HCT116 (cell line): ENCODE data around the gene DENND4C. TPM values are rescaled to one million over a fixed set of nuclear protein-coding genes. Genes with fewer than 3 reads are reported as not detected.

Experiments
- ATAC-seq: fragments of 200-7000 bp; cut with Tn5 transposase; 2 replicates; pipeline ENCODE4 v1.9.1; 2020; ENCODE audit warnings: mild to moderate bottlenecking, moderate library complexity
- BruUV-seq: library from RNA; stranded (reverse); fragments of 400-500 nt; replicated peaks from 2 replicates; lab custom pipeline; 2021; lab: Mats Ljungman, UMichigan
- CTCF ChIA-PET: fragments of 300-600 bp; sonication (Branson Sonifier 250); formaldehyde crosslinking; loops from one replicate; lab custom pipeline; 2021; ENCODE audit warnings: antibody characterized with exemption; lab: Charles Lee
- POLR2A ChIA-PET: fragments of 300-600, 350-600 bp; sonication (Branson Sonifier 250); formaldehyde crosslinking; loops from one replicate; lab custom pipeline; 2021; ENCODE audit warnings: antibody characterized with exemption; lab: Charles Lee
- RAD21 ChIA-PET, 2 experiments: fragments of 300-600 bp; sonication (Branson Sonifier 250); formaldehyde crosslinking; loops; one replicate each; lab custom pipeline; 2023; ENCODE audit warnings: low total read pairs in 2 of 2; ENCODE audit not compliant: uncharacterized antibody in 2 of 2, unreplicated experiment in 2 of 2, low non-redundant PET in 1 of 2; lab: Charles Lee
- DNase-seq: peaks from one replicate; pipeline ENCODE4 v3.0.0-alpha.2; 2010; ENCODE audit warnings: low read depth, low spot score
- H2AFZ ChIP-seq: fragments of 200-600 bp; shearing (Covaris generic), sonication (generic); 2 replicates; pipeline ENCODE4 v1.6.1; 2017; ENCODE audit warnings: low read depth, mixed run types, mixed read lengths, antibody characterized with exemption, low read length; ENCODE audit not compliant: poor library complexity, severe bottlenecking
- H3K27ac ChIP-seq: 2 replicates; pipeline ENCODE4 v1.5.1; 2012; ENCODE audit warnings: low read depth, low read length
- H3K27me3 ChIP-seq: fragments of 200-600 bp; sonication (generic); 2 replicates; pipeline ENCODE4 v1.6.1; 2016; ENCODE audit warnings: mixed run types, low read length, mixed read lengths; ENCODE audit not compliant: insufficient read depth
- H3K36me3 ChIP-seq, 2 experiments: fragments of 200-500 bp in 1 of 2; fragments of 200-600 bp in 1 of 2; sonication (Bioruptor generic) in 1 of 2; sonication (generic) in 1 of 2; 2 replicates each; pipeline versions ENCODE4 v1.5.1 to v1.6.1; 2014 to 2016; ENCODE audit warnings: low read length in 2 of 2, inconsistent platforms in 1 of 2, mixed read lengths in 1 of 2, mixed run types in 1 of 2; ENCODE audit not compliant: insufficient read depth in 2 of 2, control insufficient read depth in 1 of 2
- H3K4me1 ChIP-seq, 2 experiments: fragments of 200-600 bp in 1 of 2; sonication (generic) in 1 of 2; 2 replicates each; pipeline versions ENCODE4 v1.5.1 to v1.6.1; 2012 to 2017; ENCODE audit warnings: low read length in 2 of 2, inconsistent platforms in 1 of 2, mild to moderate bottlenecking in 1 of 2, mixed read lengths in 1 of 2, mixed run types in 1 of 2, moderate library complexity in 1 of 2; ENCODE audit not compliant: insufficient read depth in 2 of 2, control insufficient read depth in 1 of 2
- H3K4me2 ChIP-seq: fragments of 200-600 bp; sonication (generic); 2 replicates; pipeline ENCODE4 v1.6.1; 2017; ENCODE audit warnings: mixed run types, low read length, mixed read lengths
- H3K4me3 ChIP-seq, 2 experiments: fragments of 200-600 bp in 1 of 2; sonication (generic) in 1 of 2; replicated peaks in 1 of 2; 2 replicates each; pipeline ENCODE4 v1.5.1; 2011 to 2016; ENCODE audit warnings: low read length in 2 of 2, control low read depth in 1 of 2, low read depth in 1 of 2, mild to moderate bottlenecking in 1 of 2, mixed read lengths in 1 of 2, mixed run types in 1 of 2
- H3K79me2 ChIP-seq: fragments of 200-600 bp; sonication (generic); 2 replicates; pipeline ENCODE4 v1.6.1; 2017; ENCODE audit warnings: mild to moderate bottlenecking, mixed run types, low read length, moderate library complexity, mixed read lengths; ENCODE audit not compliant: insufficient read depth
- H3K9ac ChIP-seq: fragments of 200-600 bp; sonication (generic); 2 replicates; pipeline ENCODE4 v1.6.1; 2016; ENCODE audit warnings: low read length, mixed read lengths
- H3K9me2 ChIP-seq: fragments of 200-600 bp; sonication (generic), shearing (Covaris generic); 2 replicates; pipeline ENCODE4 v1.6.1; 2017; ENCODE audit warnings: mixed run types, mild to moderate bottlenecking, moderate library complexity; ENCODE audit not compliant: insufficient read depth
- H3K9me3 ChIP-seq, 2 experiments: fragments of 200-500 bp in 1 of 2; fragments of 200-600 bp in 1 of 2; sonication (Bioruptor generic) in 1 of 2; sonication (generic) in 1 of 2; 2 replicates each; pipeline ENCODE4 v1.6.1; 2014 to 2017; ENCODE audit warnings: low read length in 2 of 2, mixed read lengths in 2 of 2, inconsistent platforms in 1 of 2, low read depth in 1 of 2, mild to moderate bottlenecking in 1 of 2, mixed run types in 1 of 2, moderate library complexity in 1 of 2; ENCODE audit not compliant: control insufficient read depth in 1 of 2, insufficient read depth in 1 of 2
- H4K20me1 ChIP-seq: fragments of 200-600 bp; sonication (generic), shearing (Covaris generic); 2 replicates; pipeline ENCODE4 v1.6.1; 2017; ENCODE audit warnings: mixed run types, mild to moderate bottlenecking, moderate library complexity; ENCODE audit not compliant: insufficient read depth
- EZH2 ChIP-seq: fragments of 200-600 bp; sonication (generic); IDR thresholded peaks from 2 replicates; pipeline ENCODE4 v1.6.1; 2017; ENCODE audit warnings: antibody characterized with exemption, mixed run types
- JUND ChIP-seq: IDR thresholded peaks from 2 replicates; pipeline ENCODE4 v1.6.1; 2012
- POLR2AphosphoS5 ChIP-seq: IDR thresholded peaks from 2 replicates; pipeline ENCODE4 v1.6.1; 2011; ENCODE audit warnings: mild to moderate bottlenecking, low read depth, low read length, moderate library complexity
- SIN3A ChIP-seq: IDR thresholded peaks from 2 replicates; pipeline ENCODE4 v1.6.1; 2012; ENCODE audit warnings: low read depth
- SP1 ChIP-seq: IDR thresholded peaks from 2 replicates; pipeline ENCODE4 v1.6.1; 2012; ENCODE audit warnings: low read depth
- SRF ChIP-seq: IDR thresholded peaks from 2 replicates; pipeline ENCODE4 v1.6.1; 2012; ENCODE audit warnings: low read depth
- intact Hi-C: fragments of 100-400 bp; cut with micrococcal nuclease; formaldehyde crosslinking; loops from 2 replicates; pipeline ENCODE4 v1.10.0; 2022
- total RNA-seq: library from RNA; stranded (reverse); gene quantifications from one replicate; pipeline ENCODE4 v1.2.1, GENCODE V29; 2021; ENCODE audit not compliant: unreplicated experiment
- TF ChIP-seq, protein P1 (sequence below), 3 experiments: fragments of 200-600 bp in 1 of 3; sonication (generic) in 1 of 3; IDR thresholded peaks in 2 of 3; conservative IDR thresholded peaks in 1 of 3; 2 replicates each; pipeline ENCODE4 v1.5.1; 2012 to 2017; ENCODE audit warnings: low read depth in 2 of 3, low read length in 2 of 3, antibody characterized with exemption in 1 of 3, borderline replicate concordance in 1 of 3, control low read depth in 1 of 3, mild to moderate bottlenecking in 1 of 3, mixed read lengths in 1 of 3, mixed run types in 1 of 3, moderate library complexity in 1 of 3; ENCODE audit not compliant: insufficient read depth in 1 of 3

Gene DENND4C
- total RNA-seq, 1 experiment from 2014 or later: 20.9 TPM

- TF ChIP-seq EZH2 (no peak), SRF (no peak), SIN3A (no peak), JUND (no peak), POLR2AphosphoS5 (no peak), SP1 (no peak)
- TF ChIP-seq, protein P1, sequence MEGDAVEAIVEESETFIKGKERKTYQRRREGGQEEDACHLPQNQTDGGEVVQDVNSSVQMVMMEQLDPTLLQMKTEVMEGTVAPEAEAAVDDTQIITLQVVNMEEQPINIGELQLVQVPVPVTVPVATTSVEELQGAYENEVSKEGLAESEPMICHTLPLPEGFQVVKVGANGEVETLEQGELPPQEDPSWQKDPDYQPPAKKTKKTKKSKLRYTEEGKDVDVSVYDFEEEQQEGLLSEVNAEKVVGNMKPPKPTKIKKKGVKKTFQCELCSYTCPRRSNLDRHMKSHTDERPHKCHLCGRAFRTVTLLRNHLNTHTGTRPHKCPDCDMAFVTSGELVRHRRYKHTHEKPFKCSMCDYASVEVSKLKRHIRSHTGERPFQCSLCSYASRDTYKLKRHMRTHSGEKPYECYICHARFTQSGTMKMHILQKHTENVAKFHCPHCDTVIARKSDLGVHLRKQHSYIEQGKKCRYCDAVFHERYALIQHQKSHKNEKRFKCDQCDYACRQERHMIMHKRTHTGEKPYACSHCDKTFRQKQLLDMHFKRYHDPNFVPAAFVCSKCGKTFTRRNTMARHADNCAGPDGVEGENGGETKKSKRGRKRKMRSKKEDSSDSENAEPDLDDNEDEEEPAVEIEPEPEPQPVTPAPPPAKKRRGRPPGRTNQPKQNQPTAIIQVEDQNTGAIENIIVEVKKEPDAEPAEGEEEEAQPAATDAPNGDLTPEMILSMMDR (IDR thresholded peaks at IDR 0.05 in 2 of 3, conservative IDR thresholded peaks at IDR 0.05 in 1 of 3; ENCODE audit: borderline replicate concordance in 1 of 3, insufficient read depth in 1 of 3, low read depth in 2 of 3, low read length in 2 of 3): no peak
- Histone ChIP-seq H3K36me3 (no peaks in the 10 kb centered on the region), H3K9ac (no peak overlapping the region), H3K9me3 (no peaks in the 10 kb centered on the region), H4K20me1 (no peaks in the 10 kb centered on the region), H3K27ac (no peak overlapping the region), H2AFZ (no peak overlapping the region), H3K4me2 (no peak overlapping the region), H3K79me2 (no peaks in the 10 kb centered on the region), H3K9me2 (no peaks in the 10 kb centered on the region), H3K27me3 (no peaks in the 10 kb centered on the region), H3K4me3 (no peak overlapping the region), H3K4me1 (peaks cover 6 to 14% of the 10 kb centered on the region in 2 experiments)
- ATAC-seq (no peak), DNase-seq (no peak)
- intact Hi-C loops: no loop called here
- CTCF ChIA-PET: no interaction called here
- no TSS peak for BruUV-seq
- POLR2A ChIA-PET: no interaction called here
- RAD21 ChIA-PET: no interaction called here
These were observed 5.9 kb upstream of the DENND4C start for GRCh38 chr9:19224563-19224962.
